Measurements from ENCODE around the gene PICK1. TPM values are rescaled to one million over a fixed set of nuclear protein-coding genes. Genes with fewer than 3 reads are reported as not detected.

Gene PICK1
- total and polyA plus RNA-seq, 2 donors (not counting 3 experiments of a cell fraction or from before 2014, with no cell fraction given): 18.0 to 20.8 TPM

DNA sequence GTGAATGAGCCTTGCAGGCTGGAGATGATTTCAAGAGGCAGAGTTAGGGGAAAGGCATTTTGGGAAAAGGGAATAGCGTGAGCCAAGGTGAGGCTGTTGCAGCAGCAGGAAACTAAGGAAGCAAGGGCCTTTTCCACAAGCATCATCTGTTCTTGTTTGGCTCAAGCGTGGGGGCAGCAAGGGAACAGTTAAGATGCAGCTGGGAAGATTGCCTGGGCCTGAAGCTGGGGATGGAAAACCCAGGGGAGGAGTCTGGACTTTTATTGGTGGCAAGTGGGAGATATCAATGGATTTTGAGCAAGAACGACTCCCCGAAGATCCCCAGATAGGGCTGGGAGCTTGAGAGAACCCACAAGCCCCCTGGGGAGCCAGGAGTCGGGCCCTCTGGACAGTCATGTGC lies 27.3 kb upstream of the PICK1 start:
- CTCF ChIA-PET: interaction anchor here (0.6 kb wide), 1 partner anchor 22 kb away, joined by 3 read pairs; no protein-coding TSS in a partner anchor
- peaks cover 11% of the 10 kb centered on the region for H3K4me1 ChIP-seq (ENCODE audit: control insufficient read depth, extremely low read depth, insufficient read depth, low read length)
- H2AFZ ChIP-seq (ENCODE audit: low read depth, low read length): no peak overlapping the region
- no TSS peak for BruUV-seq (replicated peaks)
- H3K4me3 ChIP-seq (replicated peaks in 1 of 3; ENCODE audit: insufficient read depth in 1 of 3, low read depth in 1 of 3, low read length in 3 of 3): no peak overlapping the region
- H3K4me2 ChIP-seq (ENCODE audit: insufficient read depth, low read length): no peak overlapping the region
- dilution Hi-C loops (cut with MboI; ENCODE audit: extremely low pct_ligation_motif_present, low sequenced_read_pairs): no loop called here
- intact Hi-C loops (cut with micrococcal nuclease): no loop called here
- no peaks in the 10 kb centered on the region for H3K9me1 ChIP-seq (replicated peaks; ENCODE audit: control insufficient read depth, extremely low read depth, insufficient read depth, low read length)
- no peaks in the 10 kb centered on the region for H3K9me3 ChIP-seq (replicated peaks; ENCODE audit: control insufficient read depth, insufficient read depth, low read length)
- TF ChIP-seq, protein P1, sequence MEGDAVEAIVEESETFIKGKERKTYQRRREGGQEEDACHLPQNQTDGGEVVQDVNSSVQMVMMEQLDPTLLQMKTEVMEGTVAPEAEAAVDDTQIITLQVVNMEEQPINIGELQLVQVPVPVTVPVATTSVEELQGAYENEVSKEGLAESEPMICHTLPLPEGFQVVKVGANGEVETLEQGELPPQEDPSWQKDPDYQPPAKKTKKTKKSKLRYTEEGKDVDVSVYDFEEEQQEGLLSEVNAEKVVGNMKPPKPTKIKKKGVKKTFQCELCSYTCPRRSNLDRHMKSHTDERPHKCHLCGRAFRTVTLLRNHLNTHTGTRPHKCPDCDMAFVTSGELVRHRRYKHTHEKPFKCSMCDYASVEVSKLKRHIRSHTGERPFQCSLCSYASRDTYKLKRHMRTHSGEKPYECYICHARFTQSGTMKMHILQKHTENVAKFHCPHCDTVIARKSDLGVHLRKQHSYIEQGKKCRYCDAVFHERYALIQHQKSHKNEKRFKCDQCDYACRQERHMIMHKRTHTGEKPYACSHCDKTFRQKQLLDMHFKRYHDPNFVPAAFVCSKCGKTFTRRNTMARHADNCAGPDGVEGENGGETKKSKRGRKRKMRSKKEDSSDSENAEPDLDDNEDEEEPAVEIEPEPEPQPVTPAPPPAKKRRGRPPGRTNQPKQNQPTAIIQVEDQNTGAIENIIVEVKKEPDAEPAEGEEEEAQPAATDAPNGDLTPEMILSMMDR (IDR thresholded peaks at IDR 0.05; ENCODE audit: extremely low read depth in 1 of 2, insufficient read depth in 1 of 2, low read depth in 1 of 2, low read length in 2 of 2): no peak
- no peak for TF ChIP-seq FOS (IDR thresholded peaks at IDR 0.05; ENCODE audit: borderline replicate concordance, insufficient read depth, low read length)
- no peak for TF ChIP-seq GATA2 (IDR thresholded peaks at IDR 0.05; ENCODE audit: insufficient read depth, insufficient read length, low read depth, low read length)
- TF ChIP-seq POLR2AphosphoS5 (IDR thresholded peaks at IDR 0.05; ENCODE audit: insufficient read depth, low read depth, low read length): no peak
- TF ChIP-seq EZH2 (IDR thresholded peaks at IDR 0.05; ENCODE audit: borderline replicate concordance, low read depth, low read length, severe bottlenecking): no peak
- no peak for TF ChIP-seq JUN (IDR thresholded peaks at IDR 0.05; ENCODE audit: borderline replicate concordance, insufficient read depth, insufficient read length, low read depth)
- TF ChIP-seq, protein P2, sequence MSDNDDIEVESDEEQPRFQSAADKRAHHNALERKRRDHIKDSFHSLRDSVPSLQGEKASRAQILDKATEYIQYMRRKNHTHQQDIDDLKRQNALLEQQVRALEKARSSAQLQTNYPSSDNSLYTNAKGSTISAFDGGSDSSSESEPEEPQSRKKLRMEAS (IDR thresholded peaks at IDR 0.05; ENCODE audit: insufficient read depth, insufficient read length): no peak
- TF ChIP-seq POLR2A (IDR thresholded peaks at IDR 0.05; ENCODE audit: low read depth, low read length): no peak
- no peak for TF ChIP-seq MYC (IDR thresholded peaks at IDR 0.05; ENCODE audit: low read depth, low read length)
- H3K79me2 ChIP-seq (ENCODE audit: control insufficient read depth, insufficient read depth, low read length): no peaks in the 10 kb centered on the region
- no peaks in the 10 kb centered on the region for H3K36me3 ChIP-seq (ENCODE audit: control insufficient read depth in 2 of 2, extremely low read depth in 1 of 2, insufficient read depth in 2 of 2, low read length in 2 of 2)
- DNase-seq (ENCODE audit: low read depth, low spot score) (no peak), FAIRE-seq (no peak)
- H4K20me1 ChIP-seq (replicated peaks; ENCODE audit: control insufficient read depth, extremely low read depth, insufficient read depth, low read length): no peaks in the 10 kb centered on the region
- POLR2A ChIA-PET: no interaction called here
- no peak overlapping the region for H3K9ac ChIP-seq (replicated peaks; ENCODE audit: extremely low read depth, insufficient read depth, low read length)
- H3K27me3 ChIP-seq (ENCODE audit: control insufficient read depth in 2 of 2, insufficient read depth in 2 of 2, low read length in 2 of 2): peaks cover 0 to 5% of the 10 kb centered on the region in 2 experiments
- H3K27ac ChIP-seq (ENCODE audit: insufficient read depth, low read depth, low read length): no peak overlapping the region
